ENCODE results near the gene TMC6. TPM values are rescaled to one million over a fixed set of nuclear protein-coding genes. Genes with fewer than 3 reads are reported as not detected.

The TMC6 gene
- total RNA-seq, 4 donors from 2014 or later = 0.27 to 4.9 (median 2.6) TPM

DNA sequence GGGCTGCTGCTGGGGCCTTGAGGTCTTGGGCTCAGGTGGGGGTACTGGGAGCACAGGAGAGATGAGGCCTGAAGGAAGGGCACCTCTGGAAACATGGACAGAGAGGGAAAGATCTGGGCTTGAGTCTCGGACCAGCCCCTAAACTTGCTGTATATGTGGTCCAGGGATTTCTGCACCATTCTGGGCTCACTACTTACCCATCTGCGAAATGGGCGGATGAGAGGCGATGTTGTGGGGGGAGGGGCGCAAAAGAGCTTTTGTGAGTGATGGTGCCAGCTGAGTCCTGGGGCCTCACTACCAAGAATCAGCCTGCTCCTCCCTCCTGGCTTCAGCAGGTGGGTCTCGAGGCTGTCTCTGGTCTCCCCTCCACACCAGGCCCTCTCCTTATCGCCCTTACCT is 17.9 kb upstream of the TMC6 start:
- ATAC-seq (no peak), DNase-seq (no peak)
- Histone ChIP-seq H3K4me3 (no peak overlapping the region), H3K4me1 (peaks cover 15 to 26% of the 10 kb centered on the region in 2 donors), H3K9me3 (no peaks in the 10 kb centered on the region), H3K27ac (no peak overlapping the region), H3K27me3 (no peaks in the 10 kb centered on the region), H3K36me3 (no peaks in the 10 kb centered on the region)
- in situ Hi-C loops (cut with MboI; ENCODE audit: low sequenced_read_pairs in 4 of 4) = no loop called here
- intact Hi-C loops (cut with DNase I; ENCODE audit: low total_unique reads) = no loop called here
- no peak for TF ChIP-seq POLR2A (IDR thresholded peaks at IDR 0.05)
- TF ChIP-seq, protein P1, sequence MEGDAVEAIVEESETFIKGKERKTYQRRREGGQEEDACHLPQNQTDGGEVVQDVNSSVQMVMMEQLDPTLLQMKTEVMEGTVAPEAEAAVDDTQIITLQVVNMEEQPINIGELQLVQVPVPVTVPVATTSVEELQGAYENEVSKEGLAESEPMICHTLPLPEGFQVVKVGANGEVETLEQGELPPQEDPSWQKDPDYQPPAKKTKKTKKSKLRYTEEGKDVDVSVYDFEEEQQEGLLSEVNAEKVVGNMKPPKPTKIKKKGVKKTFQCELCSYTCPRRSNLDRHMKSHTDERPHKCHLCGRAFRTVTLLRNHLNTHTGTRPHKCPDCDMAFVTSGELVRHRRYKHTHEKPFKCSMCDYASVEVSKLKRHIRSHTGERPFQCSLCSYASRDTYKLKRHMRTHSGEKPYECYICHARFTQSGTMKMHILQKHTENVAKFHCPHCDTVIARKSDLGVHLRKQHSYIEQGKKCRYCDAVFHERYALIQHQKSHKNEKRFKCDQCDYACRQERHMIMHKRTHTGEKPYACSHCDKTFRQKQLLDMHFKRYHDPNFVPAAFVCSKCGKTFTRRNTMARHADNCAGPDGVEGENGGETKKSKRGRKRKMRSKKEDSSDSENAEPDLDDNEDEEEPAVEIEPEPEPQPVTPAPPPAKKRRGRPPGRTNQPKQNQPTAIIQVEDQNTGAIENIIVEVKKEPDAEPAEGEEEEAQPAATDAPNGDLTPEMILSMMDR (IDR thresholded peaks at IDR 0.05 in 4 of 5, conservative IDR thresholded peaks at IDR 0.05 in 1 of 5) = no peak

DNA sequence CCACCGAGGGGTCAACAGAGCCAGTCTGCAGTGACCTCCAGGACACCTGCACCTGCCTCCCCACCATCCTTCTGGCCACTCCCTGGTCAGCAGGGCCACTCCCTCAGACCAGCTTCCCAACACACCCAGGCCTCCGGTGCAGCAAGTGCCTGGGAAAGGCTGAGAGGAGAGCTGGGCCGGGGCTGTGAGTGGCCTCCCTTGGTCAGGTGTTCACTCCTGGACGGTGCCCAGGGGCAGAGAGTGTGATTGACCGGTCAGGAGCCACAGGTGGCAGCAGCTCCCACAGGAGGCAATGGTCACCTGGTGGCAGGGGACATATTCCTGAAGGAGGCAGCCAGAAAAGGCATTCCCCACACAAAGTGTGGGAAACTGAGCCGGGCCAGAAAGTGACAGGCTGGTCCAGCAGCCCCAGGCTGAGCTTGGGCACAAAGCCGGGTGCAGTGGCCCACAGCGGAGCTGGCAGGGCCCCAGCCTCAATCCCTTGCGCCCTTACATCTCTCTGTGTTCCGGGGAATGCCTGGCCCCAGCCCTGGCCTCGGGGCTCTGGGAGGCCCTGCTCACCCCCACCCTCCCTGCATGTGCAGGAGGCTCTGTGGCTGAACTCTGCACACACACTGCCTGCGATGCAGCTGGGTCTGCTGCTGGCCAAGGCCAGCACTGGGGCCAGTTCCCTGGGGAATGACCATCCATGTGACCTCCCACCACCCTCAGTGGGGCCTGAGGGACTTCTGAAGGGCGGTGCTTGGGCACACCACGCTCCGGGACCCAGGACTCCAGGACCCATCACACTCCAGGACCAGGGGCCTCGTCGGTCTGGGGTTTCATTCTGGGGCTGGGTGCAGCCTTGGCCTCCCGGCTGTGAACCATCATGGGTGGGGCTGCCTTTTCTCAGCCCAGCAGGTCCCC is 16.4 kb upstream of the TMC6 start:
- intact Hi-C loops (cut with DNase I; ENCODE audit: low total_unique reads) (no loop called here), in situ Hi-C loops (cut with MboI; ENCODE audit: low sequenced_read_pairs in 4 of 4) (no loop called here)
- Histone ChIP-seq H3K9me3 (no peaks in the 10 kb centered on the region), H3K27ac (peak overlapping the region in 3 of 4 donors; percentile 29 to 50 (median 33)), H3K27me3 (no peaks in the 10 kb centered on the region), H3K4me3 (no peak overlapping the region), H3K36me3 (no peaks in the 10 kb centered on the region), H3K4me1 (peaks cover 15 to 28% of the 10 kb centered on the region in 2 donors)
- no peak for DNase-seq
- TF ChIP-seq, protein P1 (IDR thresholded peaks at IDR 0.05 in 4 of 5, conservative IDR thresholded peaks at IDR 0.05 in 1 of 5) = no peak
- TF ChIP-seq POLR2A (IDR thresholded peaks at IDR 0.05) = no peak
- no peak for ATAC-seq

GRCh38 chr17:78144147-78144719 is 15.7 kb upstream of the TMC6 start:
- no peak overlapping the region for H3K4me3 ChIP-seq
- H3K27me3 ChIP-seq = no peaks in the 10 kb centered on the region
- ATAC-seq (peak in 1 of 2 donors; percentile 23), DNase-seq (peak; percentile 45 to 63)
- in situ Hi-C loops (cut with MboI; ENCODE audit: low sequenced_read_pairs in 4 of 4) (no loop called here), intact Hi-C loops (cut with DNase I; ENCODE audit: low total_unique reads) (no loop called here)
- H3K27ac ChIP-seq = peak overlapping the region in 3 of 4 donors; percentile 29 to 50 (median 33)
- H3K36me3 ChIP-seq = no peaks in the 10 kb centered on the region
- no peak for TF ChIP-seq POLR2A (IDR thresholded peaks at IDR 0.05)
- TF ChIP-seq, protein P1 (IDR thresholded peaks at IDR 0.05 in 4 of 5, conservative IDR thresholded peaks at IDR 0.05 in 1 of 5) = no peak
- H3K9me3 ChIP-seq = no peaks in the 10 kb centered on the region
- H3K4me1 ChIP-seq = peaks cover 15 to 28% of the 10 kb centered on the region in 2 donors

- H3K4me1 ChIP-seq = peaks cover 15 to 28% of the 10 kb centered on the region in 2 donors
- DNase-seq = no peak
These were observed 14.9 kb upstream of the TMC6 start for GRCh38 chr17:78143214-78144146.

More at GRCh38 chr17:78143214-78144146, 14.9 kb upstream of the TMC6 start:
- no peaks in the 10 kb centered on the region for H3K36me3 ChIP-seq
- peak overlapping the region in 2 of 4 donors; percentile 12 to 29 for H3K27ac ChIP-seq
- H3K4me3 ChIP-seq = no peak overlapping the region
- in situ Hi-C loops (cut with MboI; ENCODE audit: low sequenced_read_pairs in 4 of 4) (no loop called here), intact Hi-C loops (cut with DNase I; ENCODE audit: low total_unique reads) (no loop called here)
- no peaks in the 10 kb centered on the region for H3K27me3 ChIP-seq
- ATAC-seq = no peak
- no peaks in the 10 kb centered on the region for H3K9me3 ChIP-seq
- TF ChIP-seq, protein P1 (IDR thresholded peaks at IDR 0.05 in 4 of 5, conservative IDR thresholded peaks at IDR 0.05 in 1 of 5) = no peak
- no peak for TF ChIP-seq POLR2A (IDR thresholded peaks at IDR 0.05)
